HepG2 (cell line): ENCODE results near the gene SLC22A12. TPM values are rescaled to one million over a fixed set of nuclear protein-coding genes. Genes with fewer than 3 reads are reported as not detected.
A peak's percentile ranks its signal among the peaks of the same experiment; 100 is the strongest.

Experiments
- ADNP ChIP-seq: sonication (generic); formaldehyde crosslinking; IDR thresholded peaks from 2 replicates; pipeline ENCODE4 v1.4.0; 2020; ENCODE audit warnings: missing genetic modification reagents
- DNMT3B ChIP-seq: conservative IDR thresholded peaks from 2 replicates; pipeline ENCODE4 v1.6.1; 2016; ENCODE audit warnings: missing biosample characterization, control low read depth
- IKZF5 ChIP-seq: IDR thresholded peaks from 2 replicates; pipeline ENCODE4 v1.6.1; 2018; ENCODE audit warnings: missing genetic modification reagents, mild to moderate bottlenecking, missing compliant biosample characterization
- KMT2A ChIP-seq: sonication (generic); formaldehyde crosslinking; IDR thresholded peaks from 2 replicates; pipeline ENCODE4 v1.4.0; 2020; ENCODE audit warnings: missing genetic modification reagents
- MXD4 ChIP-seq: IDR thresholded peaks from 2 replicates; pipeline ENCODE4 v1.6.1; 2016; ENCODE audit warnings: mild to moderate bottlenecking, missing biosample characterization, missing genetic modification reagents
- NCOA2 ChIP-seq: sonication (generic); formaldehyde crosslinking; IDR thresholded peaks from 2 replicates; pipeline ENCODE4 v1.8.0; 2022; ENCODE audit warnings: inconsistent platforms
- RXRA ChIP-seq: sonication (generic); formaldehyde crosslinking; IDR thresholded peaks from 2 replicates; pipeline ENCODE4 v1.5.1; 2020; ENCODE audit warnings: missing genetic modification reagents
- SCMH1 ChIP-seq: sonication (generic); formaldehyde crosslinking; IDR thresholded peaks from 2 replicates; pipeline ENCODE4 v1.9.0; 2021; ENCODE audit warnings: missing genetic modification reagents, mild to moderate bottlenecking, borderline replicate concordance
- SYNCRIP ChIP-seq: fragments of 200-400 bp; formaldehyde crosslinking; IDR thresholded peaks from 2 replicates; pipeline ENCODE4 v1.6.1; 2018; ENCODE audit warnings: mild to moderate bottlenecking, low read depth, low read length; ENCODE audit not compliant: insufficient read depth
- ZBTB46 ChIP-seq: sonication (generic); formaldehyde crosslinking; IDR thresholded peaks from 2 replicates; pipeline ENCODE4 v1.4.0; 2020; ENCODE audit warnings: mild to moderate bottlenecking, missing genetic modification reagents, borderline replicate concordance
- ZNF232 ChIP-seq: sonication (generic); formaldehyde crosslinking; IDR thresholded peaks from 2 replicates; pipeline ENCODE4 v1.4.0; 2020; ENCODE audit warnings: missing genetic modification reagents, borderline replicate concordance
- ZNF24 ChIP-seq: fragments of 450-650 bp; IDR thresholded peaks from 2 replicates; pipeline ENCODE4 v1.6.1; 2017; ENCODE audit warnings: antibody characterized with exemption, mild to moderate bottlenecking
- ZNF333 ChIP-seq: sonication (generic); formaldehyde crosslinking; IDR thresholded peaks from 2 replicates; pipeline ENCODE4 v1.4.0; 2020; ENCODE audit warnings: mild to moderate bottlenecking, missing genetic modification reagents, borderline replicate concordance
- ZNF350 ChIP-seq: sonication (generic); formaldehyde crosslinking; IDR thresholded peaks from 2 replicates; pipeline ENCODE4 v1.4.0; 2020; ENCODE audit warnings: mild to moderate bottlenecking, low read depth, missing genetic modification reagents, borderline replicate concordance
- ZNF549 ChIP-seq: sonication (generic); formaldehyde crosslinking; IDR thresholded peaks from 2 replicates; pipeline ENCODE4 v1.5.0; 2020; ENCODE audit warnings: missing genetic modification reagents
- ZNF775 ChIP-seq: sonication (generic); formaldehyde crosslinking; IDR thresholded peaks from 2 replicates; pipeline ENCODE4 v1.4.0; 2020; ENCODE audit warnings: missing genetic modification reagents, mild to moderate bottlenecking, moderate library complexity, borderline replicate concordance
- ZSCAN31 ChIP-seq: sonication (generic); formaldehyde crosslinking; IDR thresholded peaks from 2 replicates; pipeline ENCODE4 v1.5.0; 2020; ENCODE audit warnings: low read depth, mild to moderate bottlenecking, missing genetic modification reagents
- polyA plus RNA-seq, 8 experiments: library from polyadenylated mRNA; depleted of rRNA in 3 of 8; stranded (reverse) in 7 of 8; unstranded in 1 of 8; fragments of >200 nt; fragmentation: Illumina TruSeq in 4 of 8; extraction: Trizol in 4 of 8; gene quantifications; 2 replicates each; pipeline versions ENCODE4 v1.2.1 to v1.2.3, GENCODE V29; 2011 to 2016; ENCODE audit warnings: low read depth in 4 of 8, missing spikeins in 1 of 8, mixed read lengths in 1 of 8; ENCODE audit not compliant: insufficient read depth in 1 of 8
- total RNA-seq, 5 experiments: library from RNA; depleted of rRNA; stranded (reverse); fragments of >200 nt; fragmentation: Illumina TruSeq; extraction: Trizol; gene quantifications; 2 replicates each; pipeline ENCODE4 v1.2.3, GENCODE V29; 2016; ENCODE audit warnings: low read depth in 1 of 5
- TF ChIP-seq, protein P1 (sequence below): sonication (generic); formaldehyde crosslinking; IDR thresholded peaks from 2 replicates; pipeline ENCODE4 v1.5.0; 2020; ENCODE audit warnings: missing genetic modification reagents
- TF ChIP-seq, protein P2 (sequence below): conservative IDR thresholded peaks from 2 replicates; pipeline ENCODE4 v1.6.1; 2018; ENCODE audit warnings: missing genetic modification reagents

The SLC22A12 gene
- total and polyA plus RNA-seq, 2 of the 13 experiments (the other 11 are each of a cell fraction or from before 2014, with no cell fraction given), result not detected

DNA sequence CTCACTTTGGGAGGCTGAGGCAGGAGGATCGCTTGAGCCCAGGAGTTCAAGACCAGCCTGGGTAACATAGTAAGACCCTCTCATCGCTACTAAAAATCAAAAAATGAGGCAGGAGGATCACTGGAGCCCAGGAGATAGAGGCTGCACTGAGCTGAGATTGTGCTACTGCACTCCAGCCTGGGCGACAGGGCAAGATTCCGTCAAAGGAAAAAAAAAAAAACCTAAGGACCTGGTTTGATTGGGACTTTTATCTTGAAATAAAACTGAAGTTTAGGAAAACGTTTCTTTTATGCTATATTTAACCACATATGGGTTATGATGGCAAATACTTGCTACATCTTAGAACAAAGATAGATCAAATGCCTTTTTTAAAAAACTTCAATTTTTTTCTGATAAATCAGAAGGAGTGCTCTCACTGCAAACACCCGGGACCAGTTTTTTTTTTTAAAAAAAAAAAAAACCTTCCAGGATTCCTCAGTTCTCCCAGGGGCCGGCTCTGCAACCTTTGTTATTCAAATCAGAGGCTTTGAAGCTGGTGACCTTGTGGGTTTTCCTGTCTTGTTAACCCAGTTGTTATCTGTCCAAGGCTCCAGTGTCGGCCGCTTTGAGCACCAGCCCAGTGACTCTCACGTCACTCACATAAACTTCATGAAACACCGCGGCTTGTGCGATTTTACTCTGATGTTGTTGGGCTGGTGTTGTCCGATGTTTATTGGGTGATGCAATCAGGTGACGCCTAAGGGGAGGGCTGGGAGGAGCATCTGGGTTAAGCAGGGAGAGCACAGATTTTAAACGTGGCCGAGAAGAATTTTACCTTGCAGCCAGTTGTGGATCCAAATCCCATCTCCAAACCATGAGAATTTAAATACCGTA is 24.7 kb upstream of the SLC22A12 start (continued):
- TF ChIP-seq ZSCAN31 (CRISPR knock-in tag) (no peak), ZNF549 (no peak), KMT2A (CRISPR knock-in tag) (no peak), ZBTB46 (CRISPR knock-in tag) (no peak), ZNF350 (CRISPR knock-in tag) (no peak; the same call in 1 of the 2 replicates), ZNF333 (no peak), SCMH1 (CRISPR knock-in tag) (no peak), IKZF5 (CRISPR knock-in tag) (no peak; the same call in 1 of the 2 replicates), SYNCRIP (no peak), RXRA (CRISPR knock-in tag) (peak; percentile 73; the same call in 1 of the 2 replicates), MXD4 (0 out of 2 replicates have a peak, but pooled peaks have one; percentile 12), ZNF775 (CRISPR knock-in tag) (no peak), NCOA2 (CRISPR knock-in tag) (peak; percentile 85), ZNF232 (CRISPR knock-in tag) (no peak), ZNF24 (no peak), ADNP (no peak), DNMT3B (CRISPR knock-in tag) (0 out of 2 replicates have a peak, but pooled peaks have one; percentile 55)
- TF ChIP-seq, protein P1, sequence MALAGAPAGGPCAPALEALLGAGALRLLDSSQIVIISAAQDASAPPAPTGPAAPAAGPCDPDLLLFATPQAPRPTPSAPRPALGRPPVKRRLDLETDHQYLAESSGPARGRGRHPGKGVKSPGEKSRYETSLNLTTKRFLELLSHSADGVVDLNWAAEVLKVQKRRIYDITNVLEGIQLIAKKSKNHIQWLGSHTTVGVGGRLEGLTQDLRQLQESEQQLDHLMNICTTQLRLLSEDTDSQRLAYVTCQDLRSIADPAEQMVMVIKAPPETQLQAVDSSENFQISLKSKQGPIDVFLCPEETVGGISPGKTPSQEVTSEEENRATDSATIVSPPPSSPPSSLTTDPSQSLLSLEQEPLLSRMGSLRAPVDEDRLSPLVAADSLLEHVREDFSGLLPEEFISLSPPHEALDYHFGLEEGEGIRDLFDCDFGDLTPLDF (CRISPR knock-in tag), result no peak
- TF ChIP-seq, protein P2, sequence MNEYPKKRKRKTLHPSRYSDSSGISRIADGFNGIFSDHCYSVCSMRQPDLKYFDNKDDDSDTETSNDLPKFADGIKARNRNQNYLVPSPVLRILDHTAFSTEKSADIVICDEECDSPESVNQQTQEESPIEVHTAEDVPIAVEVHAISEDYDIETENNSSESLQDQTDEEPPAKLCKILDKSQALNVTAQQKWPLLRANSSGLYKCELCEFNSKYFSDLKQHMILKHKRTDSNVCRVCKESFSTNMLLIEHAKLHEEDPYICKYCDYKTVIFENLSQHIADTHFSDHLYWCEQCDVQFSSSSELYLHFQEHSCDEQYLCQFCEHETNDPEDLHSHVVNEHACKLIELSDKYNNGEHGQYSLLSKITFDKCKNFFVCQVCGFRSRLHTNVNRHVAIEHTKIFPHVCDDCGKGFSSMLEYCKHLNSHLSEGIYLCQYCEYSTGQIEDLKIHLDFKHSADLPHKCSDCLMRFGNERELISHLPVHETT (CRISPR knock-in tag), result no peak
